ENCODE measurements around the gene BAG1.

- TF ChIP-seq CTCF (IDR thresholded peaks at IDR 0.05; ENCODE audit: insufficient read depth, low read length, poor library complexity, severe bottlenecking) (no peak), EZH2phosphoT487 (conservative IDR thresholded peaks at IDR 0.05; ENCODE audit: low read length) (no peak)
These were observed 24.6 kb downstream of the BAG1 start, which contains the start of gene SPINK4 for GRCh38 chr9:33239921-33240320.

Measured in SU-DHL-6 (cell line).